ENCODE measurements around the gene FGFRL1.

GRCh38 chr4:1043162-1043561, 31.7 kb downstream of the FGFRL1 start:
- TF ChIP-seq CTCF (IDR thresholded peaks at IDR 0.05; ENCODE audit: low read depth, low read length) (no peak), EZH2phosphoT487 (IDR thresholded peaks at IDR 0.05; ENCODE audit: low read depth) (no peak)
